Stimulated activated naive CD4-positive, alpha-beta T cell (primary cell): ENCODE data around the gene PRRC2B.
A peak's percentile ranks its signal among the peaks of the same experiment; 100 is the strongest.
"Not testable (repeated sequence)": the region's sequence is repeated elsewhere in the genome, so short reads cannot be mapped to it uniquely, and the experiment has no call there.

Experiments used
- DNase-seq, 6 experiments: peaks; one replicate each; lab custom pipeline; 2025; lab: John Stamatoyannopoulos, UW

PRRC2B gene

GRCh38 chr9:131485728-131486422 is 92.0 kb downstream of the PRRC2B start:
- no peak for DNase-seq

GRCh38 chr9:131487001-131487400 is 93.1 kb downstream of the PRRC2B start:
- no peak for DNase-seq

GRCh38 chr9:131487621-131488031 is 93.7 kb downstream of the PRRC2B start:
- no peak for DNase-seq

- no peak for DNase-seq
These were observed 96.6 kb downstream of the PRRC2B start for GRCh38 chr9:131490514-131490913.

- DNase-seq = no peak
These were observed 97.3 kb downstream of the PRRC2B start for GRCh38 chr9:131491001-131491710.

- DNase-seq = no peak
These were observed 98.2 kb downstream of the PRRC2B start for GRCh38 chr9:131492070-131492469.

GRCh38 chr9:131494296-131494870 is 100.5 kb downstream of the PRRC2B start:
- DNase-seq = no peak

GRCh38 chr9:131495785-131496184 is 101.9 kb downstream of the PRRC2B start:
- no peak for DNase-seq

GRCh38 chr9:131496844-131497405 is 103.0 kb downstream of the PRRC2B start:
- DNase-seq = no peak

- no peak for DNase-seq
These were observed 105.4 kb downstream of the PRRC2B start for GRCh38 chr9:131499254-131499767.

- DNase-seq = peak; percentile 51 to 81 (median 68)
These were observed 106.5 kb downstream of the PRRC2B start for GRCh38 chr9:131500377-131500776.

- peak in 4 of 6 experiments; percentile 13 to 52 (median 26) for DNase-seq
These were observed 107.2 kb downstream of the PRRC2B start for GRCh38 chr9:131500939-131501541.

- DNase-seq = peak; percentile 73 to 90 (median 86)
These were observed 109.1 kb downstream of the PRRC2B start, which contains the start of gene POMT1 for GRCh38 chr9:131502781-131503625. Gene POMT1 (plus strand): TSS chr9:131502918. CDS start chr9:131504219, 1,301 bp downstream.

GRCh38 chr9:131503626-131504465 is 110.0 kb downstream of the PRRC2B start:
- peak in 5 of 6 experiments; percentile 5 to 28 (median 18) for DNase-seq

- DNase-seq = no peak
These were observed 111.1 kb downstream of the PRRC2B start for GRCh38 chr9:131505012-131505411.

GRCh38 chr9:131511416-131511815 is 117.5 kb downstream of the PRRC2B start:
- DNase-seq = no peak

- no peak for DNase-seq
These were observed 118.0 kb downstream of the PRRC2B start for GRCh38 chr9:131511880-131512279.

- no peak for DNase-seq
These were observed 119.3 kb downstream of the PRRC2B start for GRCh38 chr9:131513177-131513576.

GRCh38 chr9:131515559-131516031 is 121.7 kb downstream of the PRRC2B start:
- DNase-seq = not testable (repeated sequence)

GRCh38 chr9:131516100-131516499 is 122.2 kb downstream of the PRRC2B start:
- DNase-seq = no peak
